Uterus (tissue), 4 donors: ENCODE results near the gene TMEM88. TPM values are rescaled to one million over a fixed set of nuclear protein-coding genes. Genes with fewer than 3 reads are reported as not detected.

Experiments
- DNase-seq, 2 donors: peaks; one replicate each; pipeline ENCODE4 v3.0.0-alpha.2; 2019 to 2020
- H3K27ac ChIP-seq, 2 donors: fragments of 200-600 bp; sonication (generic); 1 replicate in 1 of 2; 2 replicates in 1 of 2; pipeline ENCODE4 v1.5.1; 2016 to 2018
- H3K27me3 ChIP-seq, 2 donors: fragments of 200-600 bp; sonication (generic); one replicate each; pipeline ENCODE4 v1.5.1; 2018 to 2019; ENCODE audit warnings: control low read depth in 1 of 2
- H3K36me3 ChIP-seq, 2 donors: fragments of 200-600 bp; sonication (generic); one replicate each; pipeline ENCODE4 v1.5.1; 2019; ENCODE audit warnings: control low read depth in 1 of 2
- H3K4me1 ChIP-seq, 2 donors: fragments of 200-600 bp; sonication (generic); one replicate each; pipeline ENCODE4 v1.5.1; 2018 to 2019; ENCODE audit warnings: control low read depth in 1 of 2
- H3K4me3 ChIP-seq, 2 donors: fragments of 200-600 bp; sonication (generic); 1 replicate in 1 of 2; 2 replicates in 1 of 2; pipeline ENCODE4 v1.5.1; 2018 to 2019; ENCODE audit warnings: mild to moderate bottlenecking in 1 of 2
- H3K9me3 ChIP-seq, 2 donors: fragments of 200-600 bp; sonication (generic); one replicate each; pipeline ENCODE4 v1.5.1; 2019; ENCODE audit warnings: control low read depth in 1 of 2
- POLR2A ChIP-seq, 2 donors: fragments of 450-650 bp; IDR thresholded peaks; one replicate each; pipeline ENCODE4 v1.6.1; 2016; ENCODE audit warnings: antibody characterized with exemption in 2 of 2, mild to moderate bottlenecking in 1 of 2, moderate library complexity in 1 of 2
- intact Hi-C: fragments of 100-400 bp; cut with DNase I; formaldehyde crosslinking; loops from one replicate; pipeline ENCODE4 v1.15.1; 2023; ENCODE audit warnings: low total_unique reads
- total RNA-seq, 4 donors: library from RNA; depleted of rRNA in 3 of 4; stranded (reverse); fragments of >200 nt in 3 of 4; gene quantifications; one replicate each; pipeline versions ENCODE4 v1.1.0 to v1.2.4, GENCODE V29; 2014 to 2023
- TF ChIP-seq, protein P1 (sequence below), 4 experiments: fragments of 200-600 bp in 2 of 4; fragments of 450-650 bp in 2 of 4; sonication (generic) in 2 of 4; IDR thresholded peaks; one replicate each; pipeline ENCODE4 v1.5.1; 2016 to 2019; ENCODE audit warnings: antibody characterized with exemption in 4 of 4, mild to moderate bottlenecking in 2 of 4, moderate library complexity in 1 of 4
- donor health status: DM: yes; HTN: yes; CAD: no.

The TMEM88 gene
- total RNA-seq, 4 donors from 2014 or later, result 7.3 to 68.1 (median 28.1) TPM

DNA sequence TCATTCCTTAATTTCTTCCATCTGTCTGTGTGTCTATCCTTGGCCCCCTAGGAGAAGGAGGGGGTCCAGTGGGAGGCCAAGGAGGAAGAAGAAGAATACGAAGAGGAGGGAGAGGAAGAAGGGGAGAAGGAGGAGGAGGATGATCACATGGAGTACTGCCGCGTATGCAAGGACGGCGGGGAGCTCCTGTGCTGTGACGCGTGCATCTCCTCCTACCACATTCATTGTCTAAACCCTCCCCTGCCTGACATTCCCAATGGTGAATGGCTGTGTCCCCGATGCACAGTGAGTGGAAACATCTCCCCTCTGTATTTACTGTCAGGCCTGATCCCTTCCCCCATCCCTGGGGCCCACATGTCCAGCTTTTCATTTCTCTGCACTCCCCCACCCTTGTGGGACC is 40.0 kb downstream of the TMEM88 start:
- H3K9me3 ChIP-seq, result no peaks in the 10 kb centered on the region
- H3K27me3 ChIP-seq, result no peaks in the 10 kb centered on the region
- no peak overlapping the region for H3K27ac ChIP-seq
- DNase-seq, result no peak
- H3K4me3 ChIP-seq, result no peak overlapping the region
- intact Hi-C loops, result no loop called here
- no peak for TF ChIP-seq POLR2A (IDR thresholded peaks at IDR 0.05)
- TF ChIP-seq, protein P1, sequence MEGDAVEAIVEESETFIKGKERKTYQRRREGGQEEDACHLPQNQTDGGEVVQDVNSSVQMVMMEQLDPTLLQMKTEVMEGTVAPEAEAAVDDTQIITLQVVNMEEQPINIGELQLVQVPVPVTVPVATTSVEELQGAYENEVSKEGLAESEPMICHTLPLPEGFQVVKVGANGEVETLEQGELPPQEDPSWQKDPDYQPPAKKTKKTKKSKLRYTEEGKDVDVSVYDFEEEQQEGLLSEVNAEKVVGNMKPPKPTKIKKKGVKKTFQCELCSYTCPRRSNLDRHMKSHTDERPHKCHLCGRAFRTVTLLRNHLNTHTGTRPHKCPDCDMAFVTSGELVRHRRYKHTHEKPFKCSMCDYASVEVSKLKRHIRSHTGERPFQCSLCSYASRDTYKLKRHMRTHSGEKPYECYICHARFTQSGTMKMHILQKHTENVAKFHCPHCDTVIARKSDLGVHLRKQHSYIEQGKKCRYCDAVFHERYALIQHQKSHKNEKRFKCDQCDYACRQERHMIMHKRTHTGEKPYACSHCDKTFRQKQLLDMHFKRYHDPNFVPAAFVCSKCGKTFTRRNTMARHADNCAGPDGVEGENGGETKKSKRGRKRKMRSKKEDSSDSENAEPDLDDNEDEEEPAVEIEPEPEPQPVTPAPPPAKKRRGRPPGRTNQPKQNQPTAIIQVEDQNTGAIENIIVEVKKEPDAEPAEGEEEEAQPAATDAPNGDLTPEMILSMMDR (IDR thresholded peaks at IDR 0.05), result no peak
- H3K4me1 ChIP-seq, result peaks cover 0 to 4% of the 10 kb centered on the region in 2 donors
- H3K36me3 ChIP-seq, result no peaks in the 10 kb centered on the region

DNA sequence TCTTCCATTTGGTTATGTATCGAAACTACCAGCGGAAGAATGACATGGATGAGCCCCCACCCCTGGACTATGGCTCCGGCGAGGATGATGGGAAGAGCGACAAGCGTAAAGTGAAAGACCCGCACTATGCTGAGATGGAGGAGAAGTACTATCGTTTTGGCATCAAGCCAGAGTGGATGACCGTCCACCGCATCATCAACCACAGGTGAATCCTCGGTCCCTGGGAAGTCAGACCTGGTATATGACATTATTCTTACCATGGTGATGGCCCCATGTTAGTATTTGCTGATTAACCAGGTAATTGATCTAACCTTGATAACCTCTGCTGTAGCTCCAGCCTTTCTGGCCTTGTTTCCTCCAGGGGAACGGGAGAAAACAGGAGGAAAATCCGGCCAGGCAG is 42.2 kb downstream of the TMEM88 start:
- H3K4me3 ChIP-seq, result no peak overlapping the region
- no peaks in the 10 kb centered on the region for H3K9me3 ChIP-seq
- intact Hi-C loops, result no loop called here
- H3K27ac ChIP-seq, result no peak overlapping the region
- H3K36me3 ChIP-seq, result no peaks in the 10 kb centered on the region
- DNase-seq, result no peak
- no peaks in the 10 kb centered on the region for H3K4me1 ChIP-seq
- no peak for TF ChIP-seq POLR2A (IDR thresholded peaks at IDR 0.05)
- TF ChIP-seq, protein P1 (IDR thresholded peaks at IDR 0.05), result no peak
- H3K27me3 ChIP-seq, result no peaks in the 10 kb centered on the region

DNA sequence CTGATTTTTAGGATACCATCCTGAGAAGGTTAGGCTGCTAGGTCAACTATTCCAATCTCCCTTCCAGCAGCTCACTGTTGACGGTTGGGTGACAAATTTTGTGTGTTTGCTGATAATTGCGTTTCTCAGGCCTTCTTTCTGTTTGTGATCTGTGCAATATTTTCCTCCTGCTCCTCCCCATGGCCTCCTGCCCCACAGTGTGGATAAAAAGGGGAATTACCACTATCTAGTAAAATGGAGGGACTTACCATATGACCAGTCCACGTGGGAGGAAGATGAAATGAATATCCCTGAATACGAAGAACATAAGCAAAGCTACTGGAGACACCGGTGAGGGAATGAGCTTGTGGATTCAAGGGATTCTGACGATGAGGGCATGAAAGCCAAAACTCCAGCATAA is 42.9 kb downstream of the TMEM88 start:
- no peaks in the 10 kb centered on the region for H3K27me3 ChIP-seq
- intact Hi-C loops, result no loop called here
- no peaks in the 10 kb centered on the region for H3K9me3 ChIP-seq
- no peak for DNase-seq
- no peak overlapping the region for H3K27ac ChIP-seq
- H3K4me1 ChIP-seq, result no peaks in the 10 kb centered on the region
- H3K4me3 ChIP-seq, result no peak overlapping the region
- TF ChIP-seq POLR2A (IDR thresholded peaks at IDR 0.05), result no peak
- TF ChIP-seq, protein P1 (IDR thresholded peaks at IDR 0.05), result peak; percentile 24 to 69 (median 49)
- no peaks in the 10 kb centered on the region for H3K36me3 ChIP-seq

DNA sequence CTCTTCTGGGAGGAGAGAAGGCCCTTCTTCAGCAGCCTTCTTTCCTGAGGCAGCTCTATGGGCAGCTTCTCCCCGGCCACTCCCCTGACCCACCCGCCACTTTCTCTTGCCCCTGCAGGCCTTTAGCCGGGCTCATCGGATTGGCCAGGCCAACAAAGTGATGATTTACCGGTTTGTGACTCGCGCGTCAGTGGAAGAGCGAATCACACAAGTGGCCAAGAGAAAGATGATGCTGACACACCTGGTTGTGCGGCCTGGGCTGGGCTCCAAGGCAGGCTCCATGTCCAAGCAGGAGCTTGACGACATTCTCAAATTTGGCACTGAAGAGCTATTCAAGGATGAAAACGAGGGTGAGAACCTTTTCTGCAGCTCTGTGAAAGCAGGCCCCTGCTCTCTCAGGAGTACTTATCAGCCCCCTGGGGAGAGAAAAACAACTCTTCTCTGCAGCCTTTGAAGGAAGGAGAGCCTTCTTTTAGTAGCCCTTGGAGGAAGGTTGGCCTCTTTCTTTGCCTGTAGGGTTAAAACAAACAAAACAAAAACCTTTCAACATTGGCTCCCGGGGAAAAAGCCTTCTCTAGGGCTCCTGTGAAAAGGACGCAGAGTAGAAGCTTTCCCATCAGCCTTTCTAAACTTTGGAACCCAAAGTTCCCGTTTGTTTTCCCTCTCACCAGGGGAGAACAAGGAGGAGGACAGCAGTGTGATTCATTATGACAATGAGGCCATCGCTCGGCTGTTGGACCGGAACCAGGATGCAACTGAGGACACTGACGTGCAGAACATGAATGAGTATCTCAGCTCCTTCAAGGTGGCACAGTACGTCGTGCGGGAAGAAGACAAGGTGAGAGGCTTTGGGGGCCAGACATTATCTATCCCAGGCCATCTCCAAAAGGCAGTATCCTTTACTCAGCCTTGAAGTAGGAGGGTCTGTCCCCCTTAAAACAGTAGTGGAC is 48.6 kb downstream of the TMEM88 start:
- no peaks in the 10 kb centered on the region for H3K36me3 ChIP-seq
- intact Hi-C loops, result no loop called here
- H3K9me3 ChIP-seq, result no peaks in the 10 kb centered on the region
- no peaks in the 10 kb centered on the region for H3K4me1 ChIP-seq
- no peak overlapping the region for H3K4me3 ChIP-seq
- no peak for DNase-seq
- TF ChIP-seq POLR2A (IDR thresholded peaks at IDR 0.05), result no peak
- TF ChIP-seq, protein P1 (IDR thresholded peaks at IDR 0.05), result no peak
- no peak overlapping the region for H3K27ac ChIP-seq
- no peaks in the 10 kb centered on the region for H3K27me3 ChIP-seq

Other genes with a start within 250 kb of the TMEM88 start
- gene FXR2, start 240.2 kb upstream of the TMEM88 start, total RNA-seq, result 10 to 100 TPM in 2 of 4 donors, 1 to 10 TPM in 2; 6.2 to 37.8 (median 20.1) TPM
- gene SAT2, start 227.2 kb upstream of the TMEM88 start, total RNA-seq, result 10 to 100 TPM; 18.5 to 74.8 (median 46.0) TPM
- 1 to 10 TPM in 1 of 4 donors, under 1 TPM in 1, not detected in 2; 0.21 to 1.1 TPM for gene SHBG, start 224.9 kb upstream of the TMEM88 start, total RNA-seq
- gene ATP1B2, start 204.1 kb upstream of the TMEM88 start, total RNA-seq, result 10 to 100 TPM in 1 of 4 donors, 1 to 10 TPM in 3; 3.2 to 20.7 (median 8.0) TPM
- gene TP53, start 167.6 kb upstream of the TMEM88 start, total RNA-seq, result 10 to 100 TPM in 3 of 4 donors, 1 to 10 TPM in 1; 5.9 to 58.3 (median 30.7) TPM
- gene WRAP53, start 166.6 kb upstream of the TMEM88 start, total RNA-seq, result 1 to 10 TPM; 1.0 to 8.8 (median 6.2) TPM
- 10 to 100 TPM in 2 of 4 donors, under 1 TPM in 2; 0.26 to 13.1 (median 5.6) TPM for gene EFNB3, start 149.9 kb upstream of the TMEM88 start, total RNA-seq
- 1 to 10 TPM in 1 of 4 donors, under 1 TPM in 3; under 0.01 to 1.4 (median 0.48) TPM for gene DNAH2, start 137.3 kb upstream of the TMEM88 start, total RNA-seq
- gene KDM6B, start 20.8 kb upstream of the TMEM88 start, total RNA-seq, result 10 to 100 TPM in 1 of 4 donors, 1 to 10 TPM in 3; 2.6 to 47.9 (median 4.4) TPM
- gene NAA38, start 2.5 kb downstream of the TMEM88 start, total RNA-seq, result 10 to 100 TPM in 3 of 4 donors, 1 to 10 TPM in 1; 3.6 to 94.7 (median 48.1) TPM
- gene CYB5D1, start 2.9 kb downstream of the TMEM88 start, total RNA-seq, result 10 to 100 TPM in 3 of 4 donors, 1 to 10 TPM in 1; 3.1 to 17.6 (median 16.2) TPM
- gene CHD3, start 33.7 kb downstream of the TMEM88 start, total RNA-seq, result 100 to 1,000 TPM in 3 of 4 donors, 10 to 100 TPM in 1; 81.0 to 165 (median 133) TPM
- 1 to 10 TPM in 3 of 4 donors, under 1 TPM in 1; under 0.01 to 9.8 (median 5.3) TPM for gene RNF227, start 61.2 kb downstream of the TMEM88 start, total RNA-seq
- 10 to 100 TPM in 2 of 4 donors, 1 to 10 TPM in 1, not detected in 1; 3.4 to 32.7 (median 19.5) TPM for gene KCNAB3, start 74.8 kb downstream of the TMEM88 start, total RNA-seq
- gene TRAPPC1, start 76.9 kb downstream of the TMEM88 start, total RNA-seq, result 10 to 100 TPM; 24.1 to 67.5 (median 27.8) TPM
- 10 to 100 TPM in 3 of 4 donors, 1 to 10 TPM in 1; 7.1 to 58.5 (median 26.1) TPM for gene CNTROB, start 77.1 kb downstream of the TMEM88 start, total RNA-seq
- gene GUCY2D, start 147.5 kb downstream of the TMEM88 start, total RNA-seq, result under 1 TPM in 1 of 4 donors, not detected in 3; 0.14 TPM
- gene ALOX15B, start 184.0 kb downstream of the TMEM88 start, total RNA-seq, result 1 to 10 TPM in 1 of 4 donors, under 1 TPM in 2, not detected in 1; 0.14 to 1.5 (median 0.24) TPM
- not detected for gene ALOX12B, start 232.7 kb downstream of the TMEM88 start, total RNA-seq